ENCODE measurements around the gene METTL9.

The METTL9 gene

DNA sequence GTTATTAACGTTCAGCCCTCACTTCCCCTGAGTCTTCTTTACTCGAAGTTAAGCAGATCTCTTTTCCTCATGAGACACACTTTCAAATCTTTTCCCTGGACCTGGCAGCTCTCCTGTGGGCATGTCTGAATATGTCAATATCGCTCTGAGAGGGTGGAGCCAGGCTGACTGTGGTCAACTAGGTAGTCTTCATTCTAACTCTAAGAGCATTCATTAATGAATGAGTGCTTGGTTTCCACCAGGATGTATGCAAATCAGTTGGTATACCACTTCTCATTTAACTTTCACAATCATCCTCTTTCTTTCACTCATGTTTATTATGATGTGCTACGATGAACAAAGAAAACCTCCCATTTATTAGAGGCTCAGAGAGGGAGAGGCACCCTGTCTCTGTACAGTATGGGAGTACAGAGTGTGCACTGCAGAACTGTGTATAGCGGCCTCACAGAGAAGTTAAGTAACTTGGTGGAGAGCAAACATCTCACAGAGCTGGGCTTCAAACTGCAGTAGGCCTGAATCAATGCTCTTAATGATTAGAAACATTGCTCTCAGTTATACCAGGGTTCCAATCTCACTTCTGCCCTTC is 104.3 kb downstream of the METTL9 start:
- DNase-seq (ENCODE audit: low read depth in 2 of 3, low spot score in 2 of 3) = no peak

DNA sequence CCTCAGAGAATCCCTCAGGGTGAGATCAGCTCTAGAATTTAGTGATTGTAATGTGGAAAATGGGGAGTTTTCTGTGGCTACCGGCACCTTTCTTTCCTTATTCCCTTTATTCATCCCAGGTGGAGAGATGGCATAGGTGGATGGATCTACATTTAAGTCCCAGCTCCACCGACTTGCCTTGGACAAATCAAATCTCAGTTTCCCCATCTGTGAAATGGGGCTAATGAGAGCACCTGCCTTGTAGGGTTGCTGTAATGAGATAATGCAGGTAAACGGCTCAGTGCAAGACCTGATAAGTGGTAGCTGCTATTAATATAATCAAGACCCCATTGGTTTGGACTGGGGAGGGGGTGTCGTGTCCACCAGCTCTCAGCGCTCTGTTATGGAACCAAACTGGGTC is 104.9 kb downstream of the METTL9 start:
- no peak for DNase-seq (ENCODE audit: low read depth in 2 of 3, low spot score in 2 of 3)

DNA sequence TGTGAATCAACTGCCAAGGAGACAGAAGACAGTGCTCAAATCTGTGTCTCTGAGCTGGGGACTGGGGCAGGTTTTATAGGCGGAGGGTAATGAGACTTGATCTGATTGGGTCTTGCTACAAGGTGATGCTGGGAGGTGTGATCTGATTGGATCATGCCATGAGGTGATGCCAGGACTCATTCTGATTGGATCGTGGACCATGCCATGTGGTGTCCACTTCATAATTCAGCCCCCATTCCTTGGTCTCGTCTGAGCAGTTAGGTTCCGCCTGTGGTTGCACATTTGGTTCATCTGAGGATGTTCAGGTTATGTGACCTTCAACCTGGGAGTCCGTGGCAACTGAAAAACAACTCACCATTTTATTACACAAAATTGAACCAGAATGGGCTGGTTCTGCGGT is 105.4 kb downstream of the METTL9 start:
- no peak for DNase-seq (ENCODE audit: low read depth in 2 of 3, low spot score in 2 of 3)

Data from activated CD8-positive, alpha-beta memory T cell treated with anti-CD3 and anti-CD28 coated beads for 48 hours (primary cell).